Naive thymus-derived CD4-positive, alpha-beta T cell (primary cell): ENCODE measurements around the gene LTBP2. TPM values are rescaled to one million over a fixed set of nuclear protein-coding genes. Genes with fewer than 3 reads are reported as not detected.

Experiments used
- ATAC-seq: fragments of 150-1000 bp; cut with Tn5 transposase; 2 replicates; pipeline ENCODE4 v1.10.0; 2021; ENCODE audit warnings: mild to moderate bottlenecking, moderate library complexity
- CTCF ChIA-PET: fragments of 350-600 bp; sonication (Branson Sonifier 250); formaldehyde crosslinking; loops from one replicate; lab custom pipeline; 2021; ENCODE audit warnings: antibody characterized with exemption; lab: Charles Lee
- POLR2A ChIA-PET: fragments of 350-600 bp; sonication (Branson Sonifier 250); formaldehyde crosslinking; loops from one replicate; lab custom pipeline; 2021; ENCODE audit warnings: antibody characterized with exemption, inconsistent platforms; lab: Charles Lee
- DNase-seq, 9 donors: peaks; one replicate each; pipeline versions ENCODE4 v3.0.0 to v3.0.0-alpha.2; 2020 to 2022; ENCODE audit warnings: mixed read lengths in 1 of 9
- H3K27ac ChIP-seq: one replicate; pipeline ENCODE4 v1.7.0; 2013; ENCODE audit warnings: mild to moderate bottlenecking, low read depth, low read length, moderate library complexity
- H3K27me3 ChIP-seq, 2 donors: one replicate each; pipeline ENCODE4 v1.7.0; 2013; ENCODE audit warnings: low read length in 2 of 2, mild to moderate bottlenecking in 2 of 2, moderate library complexity in 2 of 2; ENCODE audit not compliant: control insufficient read depth in 2 of 2, insufficient read depth in 2 of 2
- H3K36me3 ChIP-seq, 3 experiments: 1 replicate in 2 of 3; 2 replicates in 1 of 3; pipeline ENCODE4 v1.7.0; 2013; ENCODE audit warnings: low read length in 3 of 3, mild to moderate bottlenecking in 3 of 3, moderate library complexity in 1 of 3; ENCODE audit not compliant: insufficient read depth in 3 of 3, control insufficient read depth in 2 of 3
- H3K4me1 ChIP-seq, 2 donors: one replicate each; pipeline ENCODE4 v1.7.0; 2013; ENCODE audit warnings: low read length in 2 of 2, mild to moderate bottlenecking in 2 of 2, moderate library complexity in 1 of 2; ENCODE audit not compliant: control insufficient read depth in 2 of 2, insufficient read depth in 2 of 2
- H3K4me3 ChIP-seq: 2 replicates; pipeline ENCODE4 v1.7.0; 2013; ENCODE audit warnings: mild to moderate bottlenecking, low read length
- H3K9me3 ChIP-seq, 3 experiments: 1 replicate in 2 of 3; 2 replicates in 1 of 3; pipeline ENCODE4 v1.7.0; 2013; ENCODE audit warnings: low read length in 3 of 3; ENCODE audit not compliant: control insufficient read depth in 2 of 3
- H3K27ac Mint-ChIP-seq, 9 donors: one replicate each; pipeline ENCODE4 v1.8.0; 2020 to 2022; ENCODE audit warnings: mixed read lengths in 9 of 9, mild to moderate bottlenecking in 8 of 9, moderate library complexity in 5 of 9, inconsistent platforms in 2 of 9
- H3K27me3 Mint-ChIP-seq, 5 donors: one replicate each; pipeline ENCODE4 v1.8.0; 2021 to 2022; ENCODE audit warnings: mixed read lengths in 5 of 5, mild to moderate bottlenecking in 1 of 5
- H3K36me3 Mint-ChIP-seq, 5 donors: one replicate each; pipeline ENCODE4 v1.8.0; 2020 to 2022; ENCODE audit warnings: mixed read lengths in 5 of 5, mild to moderate bottlenecking in 3 of 5, inconsistent platforms in 1 of 5
- H3K4me1 Mint-ChIP-seq, 7 donors: one replicate each; pipeline ENCODE4 v1.8.0; 2020 to 2022; ENCODE audit warnings: mixed read lengths in 7 of 7, mild to moderate bottlenecking in 3 of 7, inconsistent platforms in 1 of 7
- H3K4me3 Mint-ChIP-seq, 10 donors: one replicate each; pipeline ENCODE4 v1.8.0; 2020 to 2022; ENCODE audit warnings: mild to moderate bottlenecking in 10 of 10, mixed read lengths in 10 of 10, moderate library complexity in 6 of 10, inconsistent platforms in 2 of 10
- H3K9me3 Mint-ChIP-seq, 11 donors: one replicate each; pipeline ENCODE4 v1.8.0; 2020 to 2022; ENCODE audit warnings: mixed read lengths in 11 of 11, mild to moderate bottlenecking in 4 of 11, inconsistent platforms in 1 of 11, moderate library complexity in 1 of 11
- intact Hi-C, 2 donors: fragments of 100-400 bp; cut with micrococcal nuclease; formaldehyde crosslinking; loops; one replicate each; pipeline ENCODE4 v1.15.1; 2023
- polyA plus RNA-seq, 2 donors: library from polyadenylated mRNA; unstranded; fragments of 300-500 nt; fragmentation: Illumina TruSeq; gene quantifications; one replicate each; pipeline ENCODE4 v1.2.3, GENCODE V29; 2021
- total RNA-seq, 6 experiments: library from RNA in 5 of 6; stranded (reverse) in 5 of 6; gene quantifications; 1 replicate in 5 of 6; 2 replicates in 1 of 6; pipeline ENCODE4 v1.2.3 and lab custom pipeline; 2021 to 2026

Gene LTBP2
- total RNA-seq (1 to 10 TPM in 1 of 5 experiments, under 1 TPM in 4; 0.17 to 1.1 (median 0.58) TPM), polyA plus RNA-seq (under 1 TPM; 0.07 to 0.22 TPM), total RNA-seq (lab: John Stamatoyannopoulos, UW) (1.1 reads per million)

- Mint-ChIP-seq H3K9me3 (no peaks in the 10 kb centered on the region), H3K27ac (peak within 1 kb of the TSS in 2 of 9 donors; percentile 46 to 50), H3K27me3 (peaks cover 0 to 58% (median 6%) of the 10 kb centered on the region in 5 donors), H3K4me3 (peak within 1 kb of the TSS; percentile 60 to 84 (median 78)), H3K36me3 (no peaks in the 10 kb centered on the region), H3K4me1 (peaks cover 23 to 43% (median 37%) of the 10 kb centered on the region in 7 donors)
- H3K4me1 ChIP-seq = peaks cover 3 to 4% of the 10 kb centered on the region in 2 donors
- peak in 6 of 9 donors; percentile 20 to 37 (median 26) for DNase-seq
- POLR2A ChIA-PET = interaction anchor here (0.7 to 1.6 kb wide), 4 partner anchors 9 to 563 kb away, joined by 3 to 5 read pairs (median 3); partner anchors contain the start of gene YLPM1
- no peaks in the 10 kb centered on the region for H3K9me3 ChIP-seq
- CTCF ChIA-PET = interaction anchor here (0.6 to 3.0 kb wide), 8 partner anchors 10 to 189 kb away, joined by 3 to 14 read pairs (median 4); partner anchors contain the start of gene YLPM1
- ATAC-seq = no peak
- no peaks in the 10 kb centered on the region for H3K27me3 ChIP-seq
- H3K36me3 ChIP-seq = no peaks in the 10 kb centered on the region
- H3K4me3 ChIP-seq = peak within 1 kb of the TSS; percentile 72
- peak within 1 kb of the TSS; percentile 17 for H3K27ac ChIP-seq
- intact Hi-C loops = loop anchor here in 1 of 2 donors (1.0 to 5.0 kb wide), 3 partner anchors 118 to 686 kb away; partner anchors contain the start of genes ISCA2 and NPC2
Measured at GRCh38 chr14:74611650-74612349, at the start of gene LTBP2. TSS of gene LTBP2 (minus strand) at chr14:74612237. CDS start at chr14:74611944, 293 bp downstream.

GRCh38 chr14:74660863-74661262 is 48.8 kb upstream of the LTBP2 start:
- Mint-ChIP-seq H3K36me3 (peaks cover 11 to 47% (median 21%) of the 10 kb centered on the region in 5 donors), H3K27ac (peak overlapping the region in 1 of 9 donors; percentile 9), H3K4me1 (no peaks in the 10 kb centered on the region), H3K27me3 (no peaks in the 10 kb centered on the region), H3K9me3 (no peaks in the 10 kb centered on the region), H3K4me3 (no peak overlapping the region)
- Histone ChIP-seq H3K9me3 (no peaks in the 10 kb centered on the region), H3K4me1 (no peaks in the 10 kb centered on the region), H3K4me3 (no peak overlapping the region), H3K27ac (no peak overlapping the region), H3K36me3 (peaks cover 13 to 55% (median 15%) of the 10 kb centered on the region in 3 experiments), H3K27me3 (no peaks in the 10 kb centered on the region)
- ChIA-PET POLR2A (no interaction called here), CTCF (no interaction called here)
- no peak for DNase-seq
- intact Hi-C loops = loop anchor here in 1 of 2 donors (5.0 kb wide), 1 partner anchor 54 kb away; no protein-coding TSS in a partner anchor
- ATAC-seq = no peak

GRCh38 chr14:74660167-74660566 is 48.1 kb upstream of the LTBP2 start:
- H3K4me1 ChIP-seq = no peaks in the 10 kb centered on the region
- no peaks in the 10 kb centered on the region for H3K27me3 ChIP-seq
- H3K4me3 ChIP-seq = no peak overlapping the region
- no peak overlapping the region for H3K27ac ChIP-seq
- H3K9me3 ChIP-seq = no peaks in the 10 kb centered on the region
- DNase-seq = no peak
- peak overlapping the region in 1 of 9 donors; percentile 19 for H3K27ac Mint-ChIP-seq
- no peaks in the 10 kb centered on the region for H3K9me3 Mint-ChIP-seq
- peaks cover 5 to 42% (median 14%) of the 10 kb centered on the region in 5 donors for H3K36me3 Mint-ChIP-seq
- ATAC-seq = no peak
- CTCF ChIA-PET = interaction anchor here (0.7 kb wide), 1 partner anchor 53 kb away, joined by 3 read pairs; no protein-coding TSS in a partner anchor
- H3K36me3 ChIP-seq = peaks cover 13 to 48% (median 15%) of the 10 kb centered on the region in 3 experiments
- H3K27me3 Mint-ChIP-seq = no peaks in the 10 kb centered on the region
- H3K4me1 Mint-ChIP-seq = no peaks in the 10 kb centered on the region
- POLR2A ChIA-PET = interaction anchor here (1.0 kb wide), 1 partner anchor 24 kb away, joined by 4 read pairs; no protein-coding TSS in a partner anchor
- no peak overlapping the region for H3K4me3 Mint-ChIP-seq
- intact Hi-C loops = loop anchor here in 1 of 2 donors (5.0 kb wide), 1 partner anchor 53 kb away; no protein-coding TSS in a partner anchor

- ChIA-PET POLR2A (no interaction called here), CTCF (no interaction called here)
- H3K36me3 ChIP-seq = peaks cover 13 to 35% (median 15%) of the 10 kb centered on the region in 3 experiments
- no peaks in the 10 kb centered on the region for H3K9me3 Mint-ChIP-seq
- no peaks in the 10 kb centered on the region for H3K4me1 Mint-ChIP-seq
- no peak overlapping the region for H3K4me3 Mint-ChIP-seq
- H3K27ac Mint-ChIP-seq = peak overlapping the region in 2 of 9 donors; percentile 2 to 21
- H3K36me3 Mint-ChIP-seq = peaks cover 5 to 32% (median 11%) of the 10 kb centered on the region in 5 donors
- no peak overlapping the region for H3K27ac ChIP-seq
- H3K4me1 ChIP-seq = no peaks in the 10 kb centered on the region
- H3K27me3 ChIP-seq = no peaks in the 10 kb centered on the region
- H3K9me3 ChIP-seq = no peaks in the 10 kb centered on the region
- ATAC-seq (no peak), DNase-seq (no peak)
- intact Hi-C loops = no loop called here
- no peak overlapping the region for H3K4me3 ChIP-seq
- H3K27me3 Mint-ChIP-seq = no peaks in the 10 kb centered on the region
Measured at GRCh38 chr14:74658535-74659131, 46.6 kb upstream of the LTBP2 start.

GRCh38 chr14:74656964-74657363 is 44.9 kb upstream of the LTBP2 start:
- intact Hi-C loops = no loop called here
- DNase-seq = no peak
- Histone ChIP-seq H3K9me3 (no peaks in the 10 kb centered on the region), H3K27ac (no peak overlapping the region), H3K4me1 (no peaks in the 10 kb centered on the region), H3K27me3 (no peaks in the 10 kb centered on the region), H3K36me3 (peaks cover 2 to 18% (median 5%) of the 10 kb centered on the region in 3 experiments), H3K4me3 (no peak overlapping the region)
- CTCF ChIA-PET = no interaction called here
- H3K4me3 Mint-ChIP-seq = no peak overlapping the region
- peaks cover 5 to 19% (median 6%) of the 10 kb centered on the region in 5 donors for H3K36me3 Mint-ChIP-seq
- no peaks in the 10 kb centered on the region for H3K9me3 Mint-ChIP-seq
- no peak for ATAC-seq
- no peaks in the 10 kb centered on the region for H3K27me3 Mint-ChIP-seq
- peaks cover 0 to 1% (median 0%) of the 10 kb centered on the region in 7 donors for H3K4me1 Mint-ChIP-seq
- H3K27ac Mint-ChIP-seq = peak overlapping the region in 2 of 9 donors; percentile 34 to 39
- POLR2A ChIA-PET = interaction anchor here (0.9 kb wide), 1 partner anchor 38 kb away, joined by 4 read pairs; no protein-coding TSS in a partner anchor

- peak overlapping the region in 3 of 9 donors; percentile 13 to 57 (median 43) for H3K27ac Mint-ChIP-seq
- POLR2A ChIA-PET = no interaction called here
- H3K4me1 Mint-ChIP-seq = peaks cover 0 to 13% (median 6%) of the 10 kb centered on the region in 7 donors
- H3K27me3 Mint-ChIP-seq = no peaks in the 10 kb centered on the region
- Histone ChIP-seq H3K9me3 (no peaks in the 10 kb centered on the region), H3K27ac (no peak overlapping the region), H3K27me3 (no peaks in the 10 kb centered on the region), H3K4me1 (peaks cover 0 to 8% of the 10 kb centered on the region in 2 donors), H3K4me3 (no peak overlapping the region), H3K36me3 (peaks cover 0 to 11% (median 5%) of the 10 kb centered on the region in 3 experiments)
- H3K36me3 Mint-ChIP-seq = peaks cover 0 to 11% (median 6%) of the 10 kb centered on the region in 5 donors
- intact Hi-C loops = no loop called here
- DNase-seq (no peak), ATAC-seq (no peak)
- no peak overlapping the region for H3K4me3 Mint-ChIP-seq
- no peaks in the 10 kb centered on the region for H3K9me3 Mint-ChIP-seq
- CTCF ChIA-PET = no interaction called here
Measured at GRCh38 chr14:74655599-74656395, 43.8 kb upstream of the LTBP2 start.
